Liver (tissue), 3 donors: ENCODE measurements around the gene ACTN3.

Experiments used
- CTCF ChIP-seq: fragments of 150-350 bp; IDR thresholded peaks from 2 replicates; pipeline ENCODE4 v1.5.1; 2017; ENCODE audit warnings: improper control_type of control experiment, low read depth, low read length; ENCODE audit not compliant: missing input control
- RAD21 ChIP-seq, 2 donors: IDR thresholded peaks; 2 replicates each; pipeline ENCODE4 v1.6.1; 2016; ENCODE audit warnings: antibody characterized with exemption in 2 of 2, mild to moderate bottlenecking in 2 of 2
- RXRA ChIP-seq, 2 donors: IDR thresholded peaks; 2 replicates each; pipeline ENCODE4 v1.6.1; 2017 to 2018; ENCODE audit warnings: antibody characterized with exemption in 2 of 2, mild to moderate bottlenecking in 1 of 2
- donor health status: healthy.
- donor health status: healthy.

GRCh38 chr11:66563832-66564231 lies 17.1 kb downstream of the ACTN3 start:
- no peak for TF ChIP-seq CTCF
- no peak for TF ChIP-seq RAD21 (IDR thresholded peaks at IDR 0.05)
- TF ChIP-seq RXRA (IDR thresholded peaks at IDR 0.05) = no peak
